Measurements from ENCODE around the gene ADGRF1.
A peak's percentile ranks its signal among the peaks of the same experiment; 100 is the strongest.
"Not testable (repeated sequence)": the region's sequence is repeated elsewhere in the genome, so short reads cannot be mapped to it uniquely, and the experiment has no call there.

ADGRF1 gene

GRCh38 chr6:47042275-47042791 lies at the start of gene ADGRF1:
ADGRF1 (minus strand) TSS chr6:47042332; CDS start chr6:47029061, 13,271 bp downstream.
- no peaks in the 10 kb centered on the region for H3K36me3 ChIP-seq (replicated peaks)
- no peak for DNase-seq (ENCODE audit: low spot score in 2 of 2)
- H3K4me1 ChIP-seq: no peaks in the 10 kb centered on the region
- H3K27me3 ChIP-seq (ENCODE audit: low read depth): no peaks in the 10 kb centered on the region; the same call in 1 of the 2 replicates
- in situ Hi-C loops (cut with MboI; ENCODE audit: low sequenced_read_pairs): no loop called here
- H3K9me3 ChIP-seq: no peaks in the 10 kb centered on the region
- no peak within 1 kb of the TSS for H3K4me3 ChIP-seq

- Histone ChIP-seq H3K27me3 (ENCODE audit: low read depth) (no peaks in the 10 kb centered on the region), H3K4me3 (no peak overlapping the region), H3K36me3 (replicated peaks) (no peaks in the 10 kb centered on the region), H3K4me1 (no peaks in the 10 kb centered on the region), H3K9me3 (no peaks in the 10 kb centered on the region)
- in situ Hi-C loops (cut with MboI; ENCODE audit: low sequenced_read_pairs): no loop called here
- DNase-seq (ENCODE audit: low spot score in 2 of 2): no peak
Observed at GRCh38 chr6:47090881-47091280, 48.7 kb upstream of the ADGRF1 start.

- H3K27me3 ChIP-seq (ENCODE audit: low read depth); DNase-seq (ENCODE audit: low spot score in 2 of 2); H3K4me3 ChIP-seq; in situ Hi-C loops (cut with MboI; ENCODE audit: low sequenced_read_pairs); H3K36me3 ChIP-seq (replicated peaks); H3K9me3 ChIP-seq; H3K4me1 ChIP-seq: not testable (repeated sequence)
Observed at GRCh38 chr6:47089473-47089872, 47.3 kb upstream of the ADGRF1 start.

- DNase-seq (ENCODE audit: low spot score in 2 of 2): no peak
- in situ Hi-C loops (cut with MboI; ENCODE audit: low sequenced_read_pairs): no loop called here
Observed at GRCh38 chr6:47086051-47086770, 44.1 kb upstream of the ADGRF1 start.

GRCh38 chr6:47084610-47085009 lies 42.5 kb upstream of the ADGRF1 start:
- in situ Hi-C loops (cut with MboI; ENCODE audit: low sequenced_read_pairs): no loop called here
- H3K36me3 ChIP-seq (replicated peaks): no peaks in the 10 kb centered on the region
- peaks cover 2% of the 10 kb centered on the region; the same call in 1 of the 2 replicates for H3K27me3 ChIP-seq (ENCODE audit: low read depth)
- H3K4me3 ChIP-seq: no peak overlapping the region
- DNase-seq (ENCODE audit: low spot score in 2 of 2): no peak
- no peaks in the 10 kb centered on the region for H3K9me3 ChIP-seq
- H3K4me1 ChIP-seq: no peaks in the 10 kb centered on the region

More at GRCh38 chr6:47086051-47086770, 44.1 kb upstream of the ADGRF1 start:
- peaks cover 2% of the 10 kb centered on the region; the same call in 1 of the 2 replicates for H3K27me3 ChIP-seq (ENCODE audit: low read depth)
- no peaks in the 10 kb centered on the region for H3K4me1 ChIP-seq
- H3K4me3 ChIP-seq: no peak overlapping the region
- no peaks in the 10 kb centered on the region for H3K36me3 ChIP-seq (replicated peaks)
- H3K9me3 ChIP-seq: no peaks in the 10 kb centered on the region

GRCh38 chr6:47083586-47084047 lies 41.5 kb upstream of the ADGRF1 start:
- H3K36me3 ChIP-seq (replicated peaks): no peaks in the 10 kb centered on the region
- no peak for DNase-seq (ENCODE audit: low spot score in 2 of 2)
- H3K9me3 ChIP-seq: no peaks in the 10 kb centered on the region
- H3K27me3 ChIP-seq (ENCODE audit: low read depth): peaks cover 2% of the 10 kb centered on the region; the same call in 1 of the 2 replicates
- no peak overlapping the region for H3K4me3 ChIP-seq
- in situ Hi-C loops (cut with MboI; ENCODE audit: low sequenced_read_pairs): no loop called here
- no peaks in the 10 kb centered on the region for H3K4me1 ChIP-seq

- Histone ChIP-seq H3K4me3 (no peak overlapping the region), H3K9me3 (no peaks in the 10 kb centered on the region), H3K27me3 (ENCODE audit: low read depth) (peaks cover 8% of the 10 kb centered on the region), H3K4me1 (no peaks in the 10 kb centered on the region), H3K36me3 (replicated peaks) (no peaks in the 10 kb centered on the region)
- no peak for DNase-seq (ENCODE audit: low spot score in 2 of 2)
- in situ Hi-C loops (cut with MboI; ENCODE audit: low sequenced_read_pairs): no loop called here
Observed at GRCh38 chr6:47080083-47080596, 38.0 kb upstream of the ADGRF1 start.

- peak in 1 of 2 experiments; percentile 14 for DNase-seq (ENCODE audit: low spot score in 2 of 2)
- in situ Hi-C loops (cut with MboI; ENCODE audit: low sequenced_read_pairs): no loop called here
- H3K4me1 ChIP-seq: no peaks in the 10 kb centered on the region
- no peak overlapping the region for H3K4me3 ChIP-seq
- no peaks in the 10 kb centered on the region for H3K9me3 ChIP-seq
- H3K27me3 ChIP-seq (ENCODE audit: low read depth): peaks cover 8% of the 10 kb centered on the region
- no peaks in the 10 kb centered on the region for H3K36me3 ChIP-seq (replicated peaks)
Observed at GRCh38 chr6:47079638-47080037, 37.5 kb upstream of the ADGRF1 start.

GRCh38 chr6:47078991-47079390 lies 36.9 kb upstream of the ADGRF1 start:
- Histone ChIP-seq H3K4me1 (no peaks in the 10 kb centered on the region), H3K36me3 (replicated peaks) (no peaks in the 10 kb centered on the region), H3K9me3 (no peaks in the 10 kb centered on the region), H3K4me3 (no peak overlapping the region), H3K27me3 (ENCODE audit: low read depth) (peaks cover 8% of the 10 kb centered on the region)
- in situ Hi-C loops (cut with MboI; ENCODE audit: low sequenced_read_pairs): no loop called here
- DNase-seq (ENCODE audit: low spot score in 2 of 2): no peak

- peak in 1 of 2 experiments; percentile 12 for DNase-seq (ENCODE audit: low spot score in 2 of 2)
- Histone ChIP-seq H3K27me3 (ENCODE audit: low read depth) (peaks cover 8% of the 10 kb centered on the region), H3K4me1 (no peaks in the 10 kb centered on the region), H3K4me3 (no peak overlapping the region), H3K9me3 (no peaks in the 10 kb centered on the region), H3K36me3 (replicated peaks) (no peaks in the 10 kb centered on the region)
- in situ Hi-C loops (cut with MboI; ENCODE audit: low sequenced_read_pairs): no loop called here
Observed at GRCh38 chr6:47076422-47077344, 34.6 kb upstream of the ADGRF1 start.

GRCh38 chr6:47075741-47076421 lies 33.7 kb upstream of the ADGRF1 start:
- in situ Hi-C loops (cut with MboI; ENCODE audit: low sequenced_read_pairs): no loop called here
- no peaks in the 10 kb centered on the region for H3K4me1 ChIP-seq
- peaks cover 6% of the 10 kb centered on the region for H3K27me3 ChIP-seq (ENCODE audit: low read depth)
- no peaks in the 10 kb centered on the region for H3K9me3 ChIP-seq
- no peaks in the 10 kb centered on the region for H3K36me3 ChIP-seq (replicated peaks)
- no peak overlapping the region for H3K4me3 ChIP-seq
- DNase-seq (ENCODE audit: low spot score in 2 of 2): peak in 1 of 2 experiments; percentile 14

- H3K9me3 ChIP-seq: no peaks in the 10 kb centered on the region
Observed at GRCh38 chr6:47075168-47075567, 33.0 kb upstream of the ADGRF1 start.

More at GRCh38 chr6:47075168-47075567, 33.0 kb upstream of the ADGRF1 start:
- Histone ChIP-seq H3K4me3 (no peak overlapping the region), H3K36me3 (replicated peaks) (no peaks in the 10 kb centered on the region), H3K27me3 (ENCODE audit: low read depth) (peaks cover 6% of the 10 kb centered on the region), H3K4me1 (no peaks in the 10 kb centered on the region)
- DNase-seq (ENCODE audit: low spot score in 2 of 2): no peak
- in situ Hi-C loops (cut with MboI; ENCODE audit: low sequenced_read_pairs): no loop called here

Measured in HAP-1 (cell line).